Inflammatory macrophage treated with lipopolysaccharide for 4 hours (primary cell): ENCODE results near the gene TRAF1.

ENCODE experiments used
- DNase-seq: peaks from one replicate; pipeline ENCODE4 v3.0.0-alpha.2; 2020

TRAF1 gene

DNA sequence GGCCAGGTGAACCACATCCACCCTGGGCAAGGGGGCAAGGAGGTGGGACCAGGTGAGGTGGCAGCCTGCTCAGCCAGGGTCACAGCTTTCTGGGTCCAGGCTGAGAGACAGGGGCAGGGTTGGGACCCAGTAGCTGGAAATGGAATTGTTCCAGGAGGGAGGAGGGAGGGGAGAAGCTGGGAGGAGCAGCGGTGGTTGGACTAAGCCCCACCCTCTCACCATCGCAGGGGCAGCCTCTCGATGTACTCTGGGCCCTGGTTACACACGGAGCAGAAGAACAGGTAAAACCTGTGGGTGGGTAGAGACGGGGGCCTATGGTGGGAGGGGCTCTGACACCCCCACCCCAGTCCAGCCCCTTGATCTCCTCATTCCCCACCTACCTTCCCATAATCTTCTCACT, 60.8 kb downstream of the TRAF1 start:
- DNase-seq, result no peak

DNA sequence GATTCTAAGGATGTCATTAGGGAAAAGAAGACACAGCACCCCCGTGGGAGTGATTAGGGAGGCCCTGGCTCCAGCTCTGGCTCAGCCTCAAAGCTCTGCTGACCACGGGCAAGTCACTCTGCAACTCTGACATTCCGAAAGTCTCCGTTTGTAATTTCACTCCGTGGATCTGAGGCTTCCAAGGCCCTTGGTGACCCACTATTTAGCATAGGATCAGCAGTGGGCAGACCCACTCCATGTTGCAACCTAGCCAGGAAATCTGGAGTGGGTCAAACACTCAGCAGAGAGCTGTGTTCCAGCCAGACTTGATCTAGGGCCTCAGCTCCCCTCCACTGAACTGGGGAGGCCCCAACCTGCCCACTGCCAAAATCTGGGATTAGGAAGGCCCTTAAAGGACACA, 61.4 kb downstream of the TRAF1 start:
- DNase-seq, result no peak

DNA sequence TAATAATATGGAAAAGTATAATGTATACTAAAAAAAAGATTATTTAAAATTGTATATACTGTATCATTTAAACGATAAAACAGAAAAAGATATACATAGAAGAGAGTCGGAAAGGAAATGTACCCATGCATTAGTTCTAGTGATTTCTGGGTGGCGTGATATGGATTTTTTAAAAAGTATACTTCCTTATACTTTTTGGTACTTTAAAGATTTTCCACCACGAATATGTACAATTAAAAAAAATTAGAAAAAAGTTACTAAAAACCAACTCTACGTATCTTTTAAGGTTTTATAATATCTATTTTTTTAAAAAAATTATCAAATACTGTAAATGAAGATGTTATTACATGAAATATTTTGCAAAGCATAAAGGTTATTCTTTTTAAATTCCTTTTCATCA, 61.9 kb downstream of the TRAF1 start:
- no peak for DNase-seq

DNA sequence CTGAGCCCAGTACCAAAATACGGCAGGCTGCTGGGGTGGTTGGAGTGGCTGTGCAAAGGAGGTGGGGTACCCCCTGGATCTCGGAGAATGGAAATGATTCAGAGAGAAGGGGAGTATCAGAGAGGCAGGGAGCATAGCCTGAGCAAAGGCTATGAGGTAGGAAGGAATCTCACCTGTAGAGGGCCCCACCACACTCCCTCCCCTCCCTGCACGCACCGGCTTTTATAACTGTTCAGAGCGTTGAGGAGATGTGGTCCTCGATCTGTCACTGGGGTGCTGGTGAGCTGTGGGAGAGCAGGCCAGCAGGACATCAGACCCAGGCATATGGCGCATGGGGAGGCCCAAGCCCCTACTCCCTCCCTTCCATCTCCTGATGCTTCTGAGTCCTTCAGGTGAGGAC, 62.8 kb downstream of the TRAF1 start:
- no peak for DNase-seq

DNA sequence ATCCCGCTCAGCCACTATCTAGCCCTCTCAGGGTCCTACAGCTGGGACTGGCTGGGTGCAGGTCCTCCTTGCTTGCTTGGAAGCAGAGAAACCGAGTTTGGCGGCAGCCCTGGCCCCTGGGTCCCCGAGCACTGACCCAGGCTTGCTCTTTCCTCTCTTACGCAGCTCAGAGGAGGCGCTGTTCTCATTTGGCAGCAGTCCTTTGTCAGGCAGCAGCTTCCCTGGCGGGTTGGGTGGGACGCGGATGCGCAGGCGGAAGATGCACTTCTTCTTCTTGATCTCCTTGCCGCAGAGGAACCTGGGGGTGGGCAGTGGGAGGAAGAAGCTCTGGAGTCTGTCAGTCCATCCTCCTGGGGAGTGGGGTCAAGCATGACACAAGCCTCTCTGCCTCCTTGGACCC, 64.1 kb downstream of the TRAF1 start:
- DNase-seq, result peak; percentile 29

DNA sequence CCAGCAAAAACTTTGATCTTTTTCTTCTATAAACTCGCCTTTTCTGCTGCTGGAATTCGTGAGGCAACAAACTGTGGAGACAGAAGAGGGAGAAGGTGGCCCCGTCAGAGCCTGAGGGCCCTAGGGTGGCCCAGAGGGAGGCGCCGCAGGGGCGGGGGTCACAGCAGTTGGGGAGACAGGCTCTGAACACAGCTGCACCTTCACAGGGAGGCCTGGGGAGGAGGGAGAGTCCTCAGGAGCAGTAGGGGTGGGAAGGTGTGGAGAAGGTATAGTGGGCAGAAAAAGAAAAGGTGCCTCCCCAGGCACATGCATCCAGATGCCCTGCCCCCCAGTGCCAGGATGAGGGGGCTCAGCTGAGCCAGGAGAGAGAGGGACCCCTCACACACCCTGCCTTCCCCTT, 64.7 kb downstream of the TRAF1 start:
- DNase-seq, result no peak

DNA sequence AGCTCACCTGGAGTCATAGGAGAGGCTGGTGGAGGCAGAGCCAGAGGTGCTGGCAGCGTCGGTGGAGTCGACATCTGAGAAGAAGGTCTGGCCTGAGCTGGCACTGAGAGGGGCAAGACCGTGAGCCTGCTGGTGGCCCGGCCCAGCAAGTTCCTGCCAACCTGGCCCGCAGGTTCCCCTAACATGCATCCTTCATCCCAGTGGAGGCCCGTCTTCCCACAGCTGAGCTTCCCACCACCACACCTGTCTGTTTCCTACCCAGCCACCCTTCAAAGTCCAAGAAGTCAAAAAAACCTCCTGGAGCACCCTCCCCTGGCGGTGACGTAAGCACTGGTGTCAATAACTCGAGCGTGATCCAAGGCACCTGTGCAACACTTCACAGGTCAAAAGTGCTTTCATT, 66.5 kb downstream of the TRAF1 start:
- DNase-seq, result no peak

DNA sequence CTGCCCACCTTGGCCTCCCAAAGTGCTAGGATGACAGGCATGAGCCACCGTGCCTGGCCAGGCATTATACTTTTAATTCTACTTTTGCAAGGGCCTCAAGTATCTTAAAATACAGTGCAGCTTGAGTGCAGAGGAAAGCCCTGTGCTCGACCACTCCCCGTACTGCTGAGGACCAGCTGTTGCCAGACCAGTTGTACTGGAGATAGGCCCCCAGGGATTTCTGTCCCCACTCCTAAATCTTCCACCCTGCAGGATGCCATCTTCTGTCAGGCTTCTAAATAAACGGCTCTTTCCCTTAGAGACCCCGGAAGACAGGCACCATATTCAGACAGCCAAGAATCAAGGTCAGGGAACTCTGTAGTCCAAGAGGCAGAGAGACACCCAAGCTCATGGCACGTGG, 67.2 kb downstream of the TRAF1 start:
- DNase-seq, result no peak

DNA sequence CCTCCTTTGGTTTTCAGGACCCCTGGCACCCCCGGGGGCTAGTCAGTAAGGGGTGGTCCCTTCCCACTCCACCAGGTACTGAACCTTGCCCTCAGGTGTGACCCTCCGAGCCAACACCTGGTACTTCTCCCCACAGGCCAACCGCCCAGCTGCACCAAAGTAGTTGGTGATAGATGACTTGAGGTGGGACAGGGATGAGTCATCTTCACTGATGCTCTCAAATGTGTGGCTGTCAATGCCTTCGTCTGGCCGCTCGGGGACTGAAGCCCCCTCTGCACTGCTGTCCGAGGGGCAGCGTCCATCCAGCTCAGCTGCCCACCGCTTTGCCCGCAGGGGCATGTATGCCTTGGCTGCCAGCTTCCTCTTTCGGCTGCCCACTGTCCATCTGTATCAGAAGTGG, 68.7 kb downstream of the TRAF1 start:
- no peak for DNase-seq

DNA sequence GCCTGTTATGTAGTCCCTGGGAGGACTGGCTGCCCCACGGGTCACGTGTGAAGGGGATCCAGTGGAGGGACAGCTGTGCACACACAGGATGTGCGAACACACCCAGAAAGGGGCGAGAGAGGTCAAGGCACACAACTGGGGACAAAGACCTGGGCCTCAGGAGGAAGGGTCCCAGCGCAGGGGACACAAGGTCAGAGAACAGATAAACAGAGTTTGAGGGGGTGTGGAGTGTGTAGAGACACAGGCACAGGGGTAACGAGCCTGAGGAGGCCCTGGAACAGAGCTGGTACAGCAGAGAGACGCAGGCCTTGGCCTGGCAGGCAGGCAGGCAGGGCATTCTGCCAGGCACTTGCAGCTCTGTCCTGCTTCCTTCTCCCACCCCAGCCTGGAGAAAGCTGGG, 69.1 kb downstream of the TRAF1 start:
- DNase-seq, result no peak

DNA sequence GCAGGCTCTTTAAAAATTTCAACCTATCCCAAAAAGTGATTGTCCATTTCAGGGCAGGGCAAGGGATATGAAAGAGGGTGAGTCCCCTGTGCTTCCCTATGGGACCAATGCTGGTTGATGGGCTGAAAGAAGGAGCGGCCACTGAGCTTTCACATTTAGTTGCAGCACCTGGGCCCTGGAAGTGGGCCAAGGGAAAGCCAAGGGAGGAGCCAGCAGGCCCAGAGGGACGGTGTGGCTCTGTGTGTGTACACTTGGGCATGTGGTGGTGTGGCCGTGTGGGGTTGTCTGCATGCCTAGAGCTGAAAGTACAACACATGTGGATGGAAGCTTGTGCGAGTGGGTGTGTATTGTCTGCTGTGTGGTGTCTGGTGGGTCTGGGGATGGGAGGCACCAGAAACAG, 69.9 kb downstream of the TRAF1 start:
- no peak for DNase-seq

DNA sequence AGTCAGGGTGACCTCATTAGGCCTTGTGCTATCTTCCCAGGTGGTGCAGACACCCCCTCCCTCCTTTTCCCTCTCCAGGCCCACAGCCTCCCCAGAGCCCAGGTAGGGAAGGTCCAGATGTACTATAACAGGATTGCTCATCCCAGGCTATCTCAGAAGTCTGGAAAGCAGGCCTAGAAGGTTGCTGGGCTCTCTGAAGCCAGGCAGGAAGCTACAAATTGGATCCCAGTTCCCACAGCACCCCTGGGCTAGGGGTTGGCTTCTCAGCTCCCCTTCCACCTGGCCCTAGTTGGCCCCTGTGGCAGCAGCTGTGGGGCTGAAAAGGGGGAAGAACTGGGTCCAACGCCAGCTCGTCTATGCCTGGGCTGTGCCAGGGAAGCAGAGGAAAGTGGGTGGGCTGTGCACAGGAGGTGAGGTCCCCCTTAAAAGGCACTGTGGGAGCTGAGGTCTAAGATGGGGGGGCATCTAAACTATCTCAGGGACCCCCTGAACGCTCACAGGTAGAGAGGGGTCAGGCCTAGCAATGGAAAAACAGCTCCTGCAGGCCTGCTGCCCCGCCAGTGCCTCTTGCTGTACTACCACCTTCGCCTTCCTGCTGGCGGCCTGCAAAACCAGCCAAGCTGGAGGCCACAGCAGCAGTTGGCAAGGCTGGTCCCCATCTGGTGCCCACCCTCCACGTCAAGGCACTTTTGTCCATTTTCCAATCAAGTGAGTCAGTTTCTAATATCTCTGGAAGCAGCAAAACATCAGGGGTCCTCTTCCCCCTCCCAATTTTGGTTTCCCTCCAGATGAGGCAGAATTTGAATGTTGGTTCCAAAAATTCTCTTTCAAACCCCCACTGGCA, 70.5 kb downstream of the TRAF1 start:
- no peak for DNase-seq

DNA sequence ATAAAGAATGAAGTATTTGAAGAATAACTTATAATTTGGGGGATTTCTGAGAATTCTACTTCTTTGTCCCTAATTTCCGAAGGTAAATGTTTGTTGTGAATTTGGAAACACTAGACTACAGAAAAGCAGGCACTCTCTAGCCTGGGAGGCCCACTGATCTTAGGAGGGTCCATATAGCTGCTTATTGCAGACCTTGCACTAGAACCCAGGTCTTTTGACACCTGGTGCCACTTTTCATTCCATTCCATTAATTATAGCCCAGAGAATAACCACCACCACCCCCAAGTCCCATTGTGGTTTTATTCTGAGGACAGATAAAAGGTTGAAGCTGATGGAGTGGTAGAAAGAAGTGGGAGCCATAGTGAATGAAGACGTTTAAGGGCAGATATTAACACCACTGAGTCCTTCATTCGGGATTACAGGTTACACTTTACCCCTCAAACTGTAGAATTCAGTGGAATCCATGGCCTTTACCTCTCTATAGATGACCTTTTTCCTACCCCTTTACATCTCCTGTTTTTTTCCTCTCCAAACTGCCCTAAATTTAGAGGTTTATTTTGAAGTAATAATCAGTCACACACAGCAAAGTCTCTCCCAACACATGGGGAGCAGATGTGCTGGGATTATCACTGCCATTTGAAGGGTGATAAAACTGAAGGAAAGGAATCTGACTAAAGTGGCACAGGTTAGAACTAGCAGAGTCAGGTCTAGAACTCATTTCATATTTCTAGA, 71.8 kb downstream of the TRAF1 start:
- DNase-seq, result no peak

DNA sequence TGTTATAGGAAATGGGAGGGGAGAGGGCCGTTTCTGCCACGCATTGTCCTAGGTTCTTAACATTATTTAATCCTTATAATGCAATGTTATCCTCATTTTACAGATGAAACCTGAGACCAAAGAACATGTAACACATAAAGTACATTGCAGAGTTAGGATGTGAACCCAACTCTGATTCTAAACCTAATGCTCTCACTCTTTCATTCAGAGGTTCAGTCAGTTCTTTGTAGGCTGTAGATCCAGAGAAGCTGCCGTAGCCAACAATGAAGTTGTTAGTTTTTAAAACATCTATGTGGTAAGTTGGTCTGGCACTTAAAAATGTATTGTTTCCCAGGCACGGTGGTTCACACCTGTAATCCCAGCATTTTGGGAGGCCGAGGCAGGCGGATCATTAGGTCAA, 73.4 kb downstream of the TRAF1 start:
- DNase-seq, result no peak
